Measurements from ENCODE around the gene GIMAP5. TPM values are rescaled to one million over a fixed set of nuclear protein-coding genes. Genes with fewer than 3 reads are reported as not detected.

The GIMAP5 gene
- total RNA-seq, 1 donor from 2014 or later, result not detected

DNA sequence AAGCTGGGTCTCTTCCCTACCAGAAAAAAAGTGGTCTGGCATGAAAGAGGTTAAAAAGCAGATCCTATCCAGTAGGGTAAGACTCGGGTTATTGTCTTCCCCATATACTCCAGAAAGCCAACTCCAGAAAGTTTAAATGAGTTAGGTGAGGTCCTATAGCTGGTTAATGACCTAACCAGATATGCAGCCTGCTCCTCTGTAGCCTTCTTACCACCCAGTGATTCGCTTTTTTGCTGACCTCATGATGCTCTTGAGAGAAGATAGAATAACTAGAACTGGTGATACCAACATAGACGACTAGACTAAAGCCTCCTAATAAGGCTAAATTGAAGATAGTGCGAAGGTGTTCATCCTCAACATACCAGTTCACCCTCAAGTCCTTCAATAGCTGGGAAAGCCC lies 21.5 kb upstream of the GIMAP5 start:
- no peak for DNase-seq (ENCODE audit: low spot score, unreplicated experiment)
- Mint-ChIP-seq H3K27me3 (peaks cover 36% of the 10 kb centered on the region), H3K9me3 (ENCODE audit: low read depth) (peaks cover 4% of the 10 kb centered on the region), H3K27ac (no peak overlapping the region), H3K36me3 (ENCODE audit: insufficient read depth) (no peaks in the 10 kb centered on the region), H3K4me1 (ENCODE audit: low read depth) (no peaks in the 10 kb centered on the region), H3K4me3 (ENCODE audit: low read depth) (no peak overlapping the region)
- TF ChIP-seq, protein P1, sequence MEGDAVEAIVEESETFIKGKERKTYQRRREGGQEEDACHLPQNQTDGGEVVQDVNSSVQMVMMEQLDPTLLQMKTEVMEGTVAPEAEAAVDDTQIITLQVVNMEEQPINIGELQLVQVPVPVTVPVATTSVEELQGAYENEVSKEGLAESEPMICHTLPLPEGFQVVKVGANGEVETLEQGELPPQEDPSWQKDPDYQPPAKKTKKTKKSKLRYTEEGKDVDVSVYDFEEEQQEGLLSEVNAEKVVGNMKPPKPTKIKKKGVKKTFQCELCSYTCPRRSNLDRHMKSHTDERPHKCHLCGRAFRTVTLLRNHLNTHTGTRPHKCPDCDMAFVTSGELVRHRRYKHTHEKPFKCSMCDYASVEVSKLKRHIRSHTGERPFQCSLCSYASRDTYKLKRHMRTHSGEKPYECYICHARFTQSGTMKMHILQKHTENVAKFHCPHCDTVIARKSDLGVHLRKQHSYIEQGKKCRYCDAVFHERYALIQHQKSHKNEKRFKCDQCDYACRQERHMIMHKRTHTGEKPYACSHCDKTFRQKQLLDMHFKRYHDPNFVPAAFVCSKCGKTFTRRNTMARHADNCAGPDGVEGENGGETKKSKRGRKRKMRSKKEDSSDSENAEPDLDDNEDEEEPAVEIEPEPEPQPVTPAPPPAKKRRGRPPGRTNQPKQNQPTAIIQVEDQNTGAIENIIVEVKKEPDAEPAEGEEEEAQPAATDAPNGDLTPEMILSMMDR (IDR thresholded peaks at IDR 0.05; ENCODE audit: unreplicated experiment), result no peak

DNA sequence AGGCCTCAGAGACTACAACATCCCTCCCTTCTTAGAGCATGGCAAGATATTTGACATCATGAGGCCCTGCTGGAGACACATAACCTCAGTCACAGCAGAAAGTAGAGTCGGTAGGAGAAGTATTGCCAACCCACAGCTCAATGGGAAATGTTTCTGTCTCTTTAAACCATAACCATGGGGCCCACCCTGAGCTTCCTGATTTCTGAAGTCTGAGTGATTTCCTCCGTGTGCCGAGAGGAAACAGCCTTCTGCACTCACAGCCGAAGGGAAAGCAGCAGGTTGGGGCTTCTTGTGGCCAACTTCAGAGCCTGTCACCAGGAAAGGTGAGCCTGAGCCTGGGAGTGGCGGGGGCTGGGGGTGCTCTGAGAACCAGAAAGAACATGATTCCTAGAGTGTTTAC lies 20.9 kb upstream of the GIMAP5 start, which contains the start of gene GIMAP1:
GIMAP1 (plus strand) TSS at position 246 of the 400 bp plus-strand sequence. CDS start 2,435 bp downstream, outside the sequence.
- H3K27me3 Mint-ChIP-seq, result peaks cover 36% of the 10 kb centered on the region
- H3K9me3 Mint-ChIP-seq (ENCODE audit: low read depth), result peaks cover 4% of the 10 kb centered on the region
- H3K36me3 Mint-ChIP-seq (ENCODE audit: insufficient read depth), result no peaks in the 10 kb centered on the region
- DNase-seq (ENCODE audit: low spot score, unreplicated experiment), result no peak
- H3K4me1 Mint-ChIP-seq (ENCODE audit: low read depth), result no peaks in the 10 kb centered on the region
- no peak within 1 kb of the TSS for H3K27ac Mint-ChIP-seq
- H3K4me3 Mint-ChIP-seq (ENCODE audit: low read depth), result no peak within 1 kb of the TSS
- TF ChIP-seq, protein P1 (IDR thresholded peaks at IDR 0.05; ENCODE audit: unreplicated experiment), result no peak

DNA sequence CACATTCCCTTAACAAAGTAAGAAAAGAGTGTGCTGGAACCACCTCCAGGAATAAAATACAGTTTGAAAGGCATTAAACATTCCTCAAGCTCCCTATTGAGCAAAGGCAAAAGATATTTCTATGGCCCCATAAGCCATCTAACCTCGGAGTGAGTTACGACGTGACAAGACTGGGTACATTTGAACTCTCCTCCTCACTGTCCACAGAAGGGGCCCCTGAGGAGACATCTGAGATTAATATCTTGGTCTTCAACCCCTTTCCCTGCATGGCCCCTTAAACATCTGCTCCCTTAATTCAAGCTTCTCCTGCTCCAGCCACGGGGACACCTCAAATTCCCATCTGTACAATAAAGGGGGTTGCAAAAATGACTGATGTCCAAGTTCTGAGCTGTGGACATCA lies 20.3 kb upstream of the GIMAP5 start:
- Mint-ChIP-seq H3K4me1 (ENCODE audit: low read depth) (no peaks in the 10 kb centered on the region), H3K27ac (no peak overlapping the region), H3K9me3 (ENCODE audit: low read depth) (peaks cover 4% of the 10 kb centered on the region), H3K36me3 (ENCODE audit: insufficient read depth) (no peaks in the 10 kb centered on the region), H3K4me3 (ENCODE audit: low read depth) (no peak overlapping the region), H3K27me3 (peaks cover 37% of the 10 kb centered on the region)
- no peak for DNase-seq (ENCODE audit: low spot score, unreplicated experiment)
- TF ChIP-seq, protein P1 (IDR thresholded peaks at IDR 0.05; ENCODE audit: unreplicated experiment), result no peak

DNA sequence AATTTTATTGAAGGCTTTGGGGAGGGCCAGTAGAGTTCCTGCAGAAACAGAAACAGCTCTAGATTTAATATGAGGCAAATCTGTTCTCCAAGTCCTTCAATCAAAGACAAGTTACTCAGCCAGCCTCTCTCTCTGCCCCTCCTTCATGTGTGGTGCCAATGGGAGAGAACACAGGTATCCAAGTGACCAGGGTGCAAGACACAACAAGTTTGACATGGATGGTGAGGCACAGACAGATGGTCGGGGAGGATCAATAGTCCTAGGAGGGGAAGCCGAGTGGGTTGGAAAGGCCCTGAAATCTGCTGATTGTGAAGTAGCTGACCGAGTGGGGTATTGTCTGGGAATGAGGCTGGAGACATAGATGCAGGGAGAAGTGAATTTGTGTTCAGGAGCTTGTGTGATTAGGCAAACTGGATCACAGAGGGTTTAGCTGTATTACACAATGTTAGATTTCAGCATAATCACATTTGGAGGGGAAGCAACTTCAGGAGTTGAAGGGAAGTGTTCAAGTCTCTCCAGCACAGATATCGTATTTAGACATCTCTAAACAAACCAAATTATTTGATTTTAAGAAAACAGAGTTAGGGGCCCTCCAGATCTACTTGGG lies 19.3 kb upstream of the GIMAP5 start:
- Mint-ChIP-seq H3K27ac (no peak overlapping the region), H3K36me3 (ENCODE audit: insufficient read depth) (no peaks in the 10 kb centered on the region), H3K4me1 (ENCODE audit: low read depth) (no peaks in the 10 kb centered on the region), H3K4me3 (ENCODE audit: low read depth) (no peak overlapping the region), H3K9me3 (ENCODE audit: low read depth) (no peaks in the 10 kb centered on the region), H3K27me3 (peaks cover 41% of the 10 kb centered on the region)
- TF ChIP-seq, protein P1 (IDR thresholded peaks at IDR 0.05; ENCODE audit: unreplicated experiment), result no peak
- no peak for DNase-seq (ENCODE audit: low spot score, unreplicated experiment)

DNA sequence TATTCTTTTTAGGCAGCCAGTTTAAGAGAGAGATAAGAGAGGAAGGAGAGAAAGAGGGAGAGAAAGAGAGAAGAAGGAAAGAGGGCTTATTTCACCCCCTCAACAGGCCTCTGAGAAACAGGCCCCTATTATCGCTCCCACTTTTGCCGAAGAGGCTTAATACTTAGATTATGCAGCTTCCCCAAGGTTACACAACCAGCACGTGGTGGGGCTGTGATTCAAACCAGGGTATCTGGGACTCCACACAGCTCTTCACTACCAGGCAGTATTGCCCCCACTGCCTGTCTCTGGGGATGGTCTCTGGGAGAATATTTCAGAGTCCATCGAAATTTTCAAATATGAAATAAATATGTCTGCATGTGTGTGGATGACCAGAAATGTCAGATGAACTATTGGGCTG lies 17.8 kb upstream of the GIMAP5 start:
- H3K27ac Mint-ChIP-seq, result no peak overlapping the region
- DNase-seq (ENCODE audit: low spot score, unreplicated experiment), result no peak
- no peak overlapping the region for H3K4me3 Mint-ChIP-seq (ENCODE audit: low read depth)
- H3K36me3 Mint-ChIP-seq (ENCODE audit: insufficient read depth), result no peaks in the 10 kb centered on the region
- H3K4me1 Mint-ChIP-seq (ENCODE audit: low read depth), result no peaks in the 10 kb centered on the region
- H3K9me3 Mint-ChIP-seq (ENCODE audit: low read depth), result no peaks in the 10 kb centered on the region
- TF ChIP-seq, protein P1 (IDR thresholded peaks at IDR 0.05; ENCODE audit: unreplicated experiment), result no peak
- H3K27me3 Mint-ChIP-seq, result peaks cover 52% of the 10 kb centered on the region

Measured in progenitor cell of endocrine pancreas (in vitro differentiated cells).